ENCODE results near the gene PRXL2B.
"Not testable (repeated sequence)": the region's sequence is repeated elsewhere in the genome, so short reads cannot be mapped to it uniquely, and the experiment has no call there.

PRXL2B gene

GRCh38 chr1:2551544-2551943 lies 35.0 kb upstream of the PRXL2B start:
- not testable (repeated sequence) for DNase-seq

- no peak for DNase-seq
These were observed 34.4 kb upstream of the PRXL2B start for GRCh38 chr1:2552189-2552588.

GRCh38 chr1:2553076-2553475 lies 33.5 kb upstream of the PRXL2B start:
- DNase-seq: not testable (repeated sequence)

GRCh38 chr1:2553871-2554620 lies 32.5 kb upstream of the PRXL2B start:
- DNase-seq: no peak

GRCh38 chr1:2554621-2555387 lies 31.8 kb upstream of the PRXL2B start:
- no peak for DNase-seq

- DNase-seq: no peak
These were observed 30.8 kb upstream of the PRXL2B start for GRCh38 chr1:2555634-2556276.

- no peak for DNase-seq
These were observed 30.3 kb upstream of the PRXL2B start, which contains the start of gene TNFRSF14 for GRCh38 chr1:2556277-2556677. TSS of gene TNFRSF14 (plus strand) at chr1:2556371. CDS start at chr1:2556665, 294 bp downstream.

- DNase-seq: no peak
These were observed 29.7 kb upstream of the PRXL2B start for GRCh38 chr1:2556678-2557481.

GRCh38 chr1:2557482-2558400 lies 28.8 kb upstream of the PRXL2B start:
- no peak for DNase-seq

GRCh38 chr1:2558420-2558819 lies 28.2 kb upstream of the PRXL2B start:
- no peak for DNase-seq

GRCh38 chr1:2558861-2559260 lies 27.7 kb upstream of the PRXL2B start:
- no peak for DNase-seq

- no peak for DNase-seq
These were observed 26.9 kb upstream of the PRXL2B start for GRCh38 chr1:2559509-2560298.

GRCh38 chr1:2560299-2561073 lies 26.1 kb upstream of the PRXL2B start:
- no peak for DNase-seq

GRCh38 chr1:2561446-2561845 lies 25.1 kb upstream of the PRXL2B start:
- no peak for DNase-seq

- DNase-seq: no peak
These were observed 24.4 kb upstream of the PRXL2B start for GRCh38 chr1:2561898-2562895.

GRCh38 chr1:2563205-2563604 lies 23.4 kb upstream of the PRXL2B start:
- no peak for DNase-seq

- DNase-seq: no peak
These were observed 22.4 kb upstream of the PRXL2B start for GRCh38 chr1:2564006-2564814.
